Right atrium auricular region (tissue), 2 donors: ENCODE results near the gene EPB41. TPM values are rescaled to one million over a fixed set of nuclear protein-coding genes. Genes with fewer than 3 reads are reported as not detected.

Source experiments
- DNase-seq: peaks from one replicate; pipeline ENCODE4 v3.0.0-alpha.2; 2019; ENCODE audit warnings: low spot score
- H3K27ac ChIP-seq, 2 donors: fragments of 200-600 bp; sonication (generic); 1 replicate in 1 of 2; 2 replicates in 1 of 2; pipeline ENCODE4 v1.5.1; 2016 to 2019
- H3K27me3 ChIP-seq, 2 donors: fragments of 200-600 bp; sonication (generic); one replicate each; pipeline versions ENCODE4 v1.5.1 to v1.6.0; 2017 to 2019
- H3K36me3 ChIP-seq: fragments of 200-600 bp; sonication (generic); one replicate; pipeline ENCODE4 v1.5.1; 2016
- H3K4me1 ChIP-seq, 2 donors: fragments of 200-600 bp; sonication (generic); one replicate each; pipeline versions ENCODE4 v1.5.1 to v1.6.0; 2017 to 2019
- H3K4me3 ChIP-seq, 2 donors: fragments of 200-600 bp; sonication (generic); 1 replicate in 1 of 2; 2 replicates in 1 of 2; pipeline ENCODE4 v1.5.1; 2017 to 2019; ENCODE audit warnings: mild to moderate bottlenecking in 1 of 2, moderate library complexity in 1 of 2
- H3K9me3 ChIP-seq, 2 donors: fragments of 200-600 bp; sonication (generic); one replicate each; pipeline ENCODE4 v1.5.1; 2019
- CTCF ChIP-seq, 2 donors: fragments of 200-600 bp; sonication (generic); IDR thresholded peaks; one replicate each; pipeline ENCODE4 v1.5.1; 2019; ENCODE audit warnings: antibody characterized with exemption in 2 of 2
- total RNA-seq, 2 donors: library from RNA; depleted of rRNA; stranded (reverse); fragments of >200 nt; gene quantifications; one replicate each; pipeline ENCODE4 v1.1.0, GENCODE V29; 2016

EPB41 gene
- total RNA-seq, 2 donors from 2014 or later, result 19.1 to 25.4 TPM

- no peak for DNase-seq
- Histone ChIP-seq H3K27me3 (no peaks in the 10 kb centered on the region), H3K4me1 (peaks cover 0 to 35% of the 10 kb centered on the region in 2 donors), H3K36me3 (peaks cover 67% of the 10 kb centered on the region), H3K9me3 (no peaks in the 10 kb centered on the region), H3K4me3 (no peak overlapping the region), H3K27ac (peak overlapping the region; percentile 47 to 69)
- TF ChIP-seq CTCF (IDR thresholded peaks at IDR 0.05), result no peak
These were observed 242.3 kb downstream of the EPB41 start for GRCh38 chr1:29156543-29157268.

GRCh38 chr1:29157269-29157601 is 242.9 kb downstream of the EPB41 start:
- no peak for DNase-seq
- H3K4me3 ChIP-seq, result no peak overlapping the region
- peaks cover 0 to 41% of the 10 kb centered on the region in 2 donors for H3K4me1 ChIP-seq
- peaks cover 62% of the 10 kb centered on the region for H3K36me3 ChIP-seq
- H3K27ac ChIP-seq, result peak overlapping the region in 1 of 2 donors; percentile 47
- TF ChIP-seq CTCF (IDR thresholded peaks at IDR 0.05), result no peak
- H3K27me3 ChIP-seq, result no peaks in the 10 kb centered on the region
- H3K9me3 ChIP-seq, result no peaks in the 10 kb centered on the region

GRCh38 chr1:29159773-29160172 is 245.4 kb downstream of the EPB41 start:
- Histone ChIP-seq H3K27me3 (no peaks in the 10 kb centered on the region), H3K9me3 (no peaks in the 10 kb centered on the region), H3K4me1 (peaks cover 0 to 54% of the 10 kb centered on the region in 2 donors), H3K36me3 (peaks cover 44% of the 10 kb centered on the region), H3K27ac (no peak overlapping the region), H3K4me3 (no peak overlapping the region)
- no peak for DNase-seq
- no peak for TF ChIP-seq CTCF (IDR thresholded peaks at IDR 0.05)

- no peak overlapping the region for H3K4me3 ChIP-seq
- no peaks in the 10 kb centered on the region for H3K9me3 ChIP-seq
- peaks cover 0 to 49% of the 10 kb centered on the region in 2 donors for H3K4me1 ChIP-seq
- H3K36me3 ChIP-seq, result peaks cover 53% of the 10 kb centered on the region
- H3K27ac ChIP-seq, result peak overlapping the region in 1 of 2 donors; percentile 1
- no peak for DNase-seq
- no peaks in the 10 kb centered on the region for H3K27me3 ChIP-seq
- no peak for TF ChIP-seq CTCF (IDR thresholded peaks at IDR 0.05)
These were observed 247.7 kb downstream of the EPB41 start for GRCh38 chr1:29162025-29162424.

GRCh38 chr1:29162476-29163138 is 248.2 kb downstream of the EPB41 start:
- H3K27ac ChIP-seq, result peak overlapping the region in 1 of 2 donors; percentile 1
- peak; percentile 64 for DNase-seq
- TF ChIP-seq CTCF (IDR thresholded peaks at IDR 0.05), result no peak
- peaks cover 0 to 43% of the 10 kb centered on the region in 2 donors for H3K4me1 ChIP-seq
- no peak overlapping the region for H3K4me3 ChIP-seq
- no peaks in the 10 kb centered on the region for H3K27me3 ChIP-seq
- no peaks in the 10 kb centered on the region for H3K9me3 ChIP-seq
- H3K36me3 ChIP-seq, result peaks cover 58% of the 10 kb centered on the region
